Lower leg skin (tissue), 3 donors: ENCODE data around the gene DLGAP4.

ENCODE experiments used
- CTCF ChIP-seq, 3 donors: fragments of 450-650 bp; IDR thresholded peaks; one replicate each; pipeline ENCODE4 v1.5.1; 2016; ENCODE audit warnings: antibody characterized with exemption in 3 of 3, mild to moderate bottlenecking in 3 of 3, moderate library complexity in 2 of 3
- POLR2A ChIP-seq, 2 donors: fragments of 450-650 bp; IDR thresholded peaks; one replicate each; pipeline ENCODE4 v1.6.1; 2016 to 2017; ENCODE audit warnings: antibody characterized with exemption in 2 of 2, mild to moderate bottlenecking in 1 of 2, moderate library complexity in 1 of 2

DNA sequence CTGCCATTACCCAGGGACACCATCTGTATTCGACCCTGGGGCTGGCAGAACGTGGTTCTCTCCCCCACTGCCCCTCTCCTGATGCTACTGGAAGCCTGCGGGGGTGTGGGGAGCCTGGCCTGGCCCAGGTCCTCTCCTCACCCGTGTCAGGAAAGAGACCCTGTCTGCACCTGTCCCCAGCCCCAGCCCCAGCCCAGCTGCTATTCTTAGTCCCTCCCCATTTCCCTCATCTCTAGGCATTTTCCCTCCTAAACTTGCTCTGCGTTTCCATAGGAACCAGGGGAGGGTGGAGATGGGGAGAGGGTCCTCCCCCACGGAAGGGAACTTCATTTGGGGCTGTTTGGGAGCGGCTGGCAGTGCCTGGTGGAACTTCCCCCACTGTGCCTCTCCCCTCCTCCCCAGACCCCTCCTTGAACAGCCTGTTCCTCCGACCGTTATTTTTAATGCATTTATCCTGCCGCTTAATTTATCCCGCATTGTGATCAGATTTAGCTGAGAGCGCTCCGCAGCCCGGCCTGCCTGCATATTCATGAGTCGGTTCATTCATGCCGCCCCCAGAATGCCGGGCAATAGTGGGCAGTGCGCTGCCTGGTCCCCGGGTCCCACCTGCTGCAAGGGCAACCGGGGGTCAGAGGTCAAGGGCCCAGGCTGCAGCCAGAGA is 31.8 kb upstream of the DLGAP4 start:
- no peak for TF ChIP-seq CTCF (IDR thresholded peaks at IDR 0.05)
- TF ChIP-seq POLR2A (IDR thresholded peaks at IDR 0.05): no peak
